ENCODE results near the gene SEZ6. TPM values are rescaled to one million over a fixed set of nuclear protein-coding genes. Genes with fewer than 3 reads are reported as not detected.

The SEZ6 gene
- total and polyA plus RNA-seq, 10 donors, result 0.88 TPM; not detected in 9

DNA sequence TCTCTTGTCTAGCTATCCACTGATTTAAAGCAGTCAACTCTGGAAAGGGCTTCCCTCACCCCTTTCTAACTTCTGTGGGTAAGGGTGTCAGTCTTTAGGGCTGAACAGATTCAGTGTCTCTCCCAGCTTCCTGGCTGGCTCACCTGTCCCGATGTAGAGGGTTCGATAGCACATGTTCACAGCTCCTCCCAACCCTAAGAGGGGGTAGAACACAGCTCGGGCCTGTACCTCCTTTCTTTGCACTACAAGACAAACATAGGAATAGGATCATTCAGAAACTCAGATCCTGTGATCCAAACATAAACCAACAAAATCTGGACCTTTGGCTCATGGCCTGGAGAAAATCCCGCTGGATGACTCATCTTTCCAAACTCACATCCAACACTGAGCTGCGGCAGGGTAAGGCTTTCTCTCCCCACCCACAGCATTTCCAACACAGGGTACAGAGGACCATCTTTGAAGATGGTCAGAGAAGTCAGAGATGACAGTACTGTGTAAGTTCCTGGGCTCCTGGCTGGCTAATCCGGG is 97.1 kb downstream of the SEZ6 start:
- Histone ChIP-seq H3K4me3 (no peak overlapping the region), H3K27me3 (replicated peaks in 1 of 7) (no peaks in the 10 kb centered on the region), H3K9me3 (no peaks in the 10 kb centered on the region), H3K4me1 (peaks cover 0 to 22% (median 16%) of the 10 kb centered on the region in 6 donors), H3K36me3 (peaks cover 5 to 89% (median 83%) of the 10 kb centered on the region in 6 donors), H3K27ac (peak overlapping the region in 2 of 8 donors; percentile 10 to 32)
- WGBS, 5 donors, result 69 to 90% (median 85%) methylated on average over 6 of the region's 6 CpGs
- DNase-seq, result no peak
- TF ChIP-seq POLR2A (IDR thresholded peaks at IDR 0.05) (no peak), POLR2AphosphoS5 (IDR thresholded peaks at IDR 0.05) (no peak)
- TF ChIP-seq, protein P1, sequence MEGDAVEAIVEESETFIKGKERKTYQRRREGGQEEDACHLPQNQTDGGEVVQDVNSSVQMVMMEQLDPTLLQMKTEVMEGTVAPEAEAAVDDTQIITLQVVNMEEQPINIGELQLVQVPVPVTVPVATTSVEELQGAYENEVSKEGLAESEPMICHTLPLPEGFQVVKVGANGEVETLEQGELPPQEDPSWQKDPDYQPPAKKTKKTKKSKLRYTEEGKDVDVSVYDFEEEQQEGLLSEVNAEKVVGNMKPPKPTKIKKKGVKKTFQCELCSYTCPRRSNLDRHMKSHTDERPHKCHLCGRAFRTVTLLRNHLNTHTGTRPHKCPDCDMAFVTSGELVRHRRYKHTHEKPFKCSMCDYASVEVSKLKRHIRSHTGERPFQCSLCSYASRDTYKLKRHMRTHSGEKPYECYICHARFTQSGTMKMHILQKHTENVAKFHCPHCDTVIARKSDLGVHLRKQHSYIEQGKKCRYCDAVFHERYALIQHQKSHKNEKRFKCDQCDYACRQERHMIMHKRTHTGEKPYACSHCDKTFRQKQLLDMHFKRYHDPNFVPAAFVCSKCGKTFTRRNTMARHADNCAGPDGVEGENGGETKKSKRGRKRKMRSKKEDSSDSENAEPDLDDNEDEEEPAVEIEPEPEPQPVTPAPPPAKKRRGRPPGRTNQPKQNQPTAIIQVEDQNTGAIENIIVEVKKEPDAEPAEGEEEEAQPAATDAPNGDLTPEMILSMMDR (IDR thresholded peaks at IDR 0.05 in 8 of 11, conservative IDR thresholded peaks at IDR 0.05 in 3 of 11), result no peak
- intact Hi-C loops (cut with DNase I; ENCODE audit: low total_unique reads), result loop anchor here (10.0 kb wide), 1 partner anchor 54 kb away; the partner anchor contains the start of gene ERAL1

GRCh38 chr17:28907709-28908475 is 97.9 kb downstream of the SEZ6 start:
- Histone ChIP-seq H3K4me3 (no peak overlapping the region), H3K36me3 (peaks cover 5 to 81% (median 75%) of the 10 kb centered on the region in 6 donors), H3K27me3 (replicated peaks in 1 of 7) (no peaks in the 10 kb centered on the region), H3K9me3 (no peaks in the 10 kb centered on the region), H3K4me1 (peaks cover 4 to 30% (median 22%) of the 10 kb centered on the region in 6 donors), H3K27ac (peak overlapping the region in 2 of 8 donors; percentile 10 to 32)
- WGBS, 5 donors, result 88 to 92% (median 89%) methylated on average over 3 of the region's 3 CpGs
- DNase-seq, result no peak
- TF ChIP-seq POLR2A (IDR thresholded peaks at IDR 0.05) (no peak), POLR2AphosphoS5 (IDR thresholded peaks at IDR 0.05) (no peak)
- TF ChIP-seq, protein P1 (IDR thresholded peaks at IDR 0.05 in 8 of 11, conservative IDR thresholded peaks at IDR 0.05 in 3 of 11), result no peak
- intact Hi-C loops (cut with DNase I; ENCODE audit: low total_unique reads), result loop anchor here (10.0 kb wide), 1 partner anchor 53 kb away; the partner anchor contains the start of gene ERAL1

DNA sequence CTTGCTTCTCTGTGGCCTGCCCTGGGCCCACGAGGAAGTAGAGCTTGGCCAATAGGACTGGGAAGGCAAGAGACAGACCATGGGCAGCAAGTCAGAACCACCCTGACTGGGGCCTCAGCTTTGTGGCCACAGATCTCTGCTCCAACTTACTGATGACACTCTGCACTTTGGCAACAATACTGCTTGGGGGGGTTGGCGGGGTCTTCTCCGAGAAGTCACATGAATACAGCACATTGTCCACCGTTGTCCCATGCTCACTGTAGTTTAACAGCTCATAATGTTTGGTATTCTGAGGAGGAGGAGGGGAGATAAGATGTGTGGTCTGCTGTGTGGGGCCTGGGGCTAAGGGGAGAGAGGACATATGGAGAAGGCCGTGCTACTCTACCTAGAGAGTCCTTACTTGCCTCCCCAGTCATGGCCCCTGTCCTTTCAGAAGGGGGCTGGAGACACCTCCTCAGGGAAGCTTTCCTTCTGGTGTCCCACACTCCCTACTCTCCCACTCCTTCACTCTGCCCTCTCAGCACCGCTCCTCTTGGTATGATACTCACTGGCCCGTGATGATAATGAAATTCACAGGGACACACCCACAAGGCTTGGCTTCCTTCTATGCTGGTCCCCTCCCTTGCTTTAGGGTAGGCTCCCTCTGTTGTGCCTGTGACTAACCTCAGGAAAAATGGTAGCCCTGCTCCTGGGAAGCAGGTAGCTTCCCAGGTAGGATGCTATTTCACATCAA is 99.0 kb downstream of the SEZ6 start:
- no peak for TF ChIP-seq POLR2A (IDR thresholded peaks at IDR 0.05)
- TF ChIP-seq, protein P1 (IDR thresholded peaks at IDR 0.05 in 8 of 11, conservative IDR thresholded peaks at IDR 0.05 in 3 of 11), result no peak
- TF ChIP-seq POLR2AphosphoS5 (IDR thresholded peaks at IDR 0.05), result no peak
- 77 to 90% (median 81%) methylated on average over 7 of the region's 7 CpGs for WGBS, 5 donors
- H3K4me1 ChIP-seq, result peaks cover 6 to 31% (median 24%) of the 10 kb centered on the region in 6 donors
- intact Hi-C loops (cut with DNase I; ENCODE audit: low total_unique reads), result loop anchor here (10.0 kb wide), 1 partner anchor 52 kb away; the partner anchor contains the start of gene ERAL1
- no peak overlapping the region for H3K4me3 ChIP-seq
- H3K27me3 ChIP-seq (replicated peaks in 1 of 7), result no peaks in the 10 kb centered on the region
- no peak for DNase-seq
- peak overlapping the region in 1 of 8 donors; percentile 7 for H3K27ac ChIP-seq
- H3K9me3 ChIP-seq, result no peaks in the 10 kb centered on the region
- peaks cover 5 to 71% (median 64%) of the 10 kb centered on the region in 6 donors for H3K36me3 ChIP-seq

All from spleen (tissue), 11 donors.